Mononuclear cell (primary cell): ENCODE results near the gene GDA. TPM values are rescaled to one million over a fixed set of nuclear protein-coding genes. Genes with fewer than 3 reads are reported as not detected.

Experiments used
- H3K27me3 ChIP-seq: 2 replicates; pipeline ENCODE4 v1.6.0; 2011; ENCODE audit warnings: low read length, control low read depth; ENCODE audit not compliant: insufficient read depth
- H3K4me1 ChIP-seq: 2 replicates; pipeline ENCODE4 v1.5.1; 2011; ENCODE audit warnings: mild to moderate bottlenecking, low read length, control low read depth; ENCODE audit not compliant: insufficient read depth
- H3K4me3 ChIP-seq: 2 replicates; pipeline ENCODE4 v1.5.1; 2011; ENCODE audit warnings: mild to moderate bottlenecking, low read length, moderate library complexity
- H3K9me3 ChIP-seq: 2 replicates; pipeline ENCODE4 v1.5.1; 2011; ENCODE audit warnings: low read depth, mild to moderate bottlenecking, control low read depth, low read length
- total RNA-seq: library from RNA; depleted of rRNA; stranded (reverse); fragments of >200 nt; gene quantifications from one replicate; pipeline ENCODE4 v1.2.3, GENCODE V29; 2012

GDA gene
- not detected for total RNA-seq

- no peaks in the 10 kb centered on the region for H3K4me1 ChIP-seq
- H3K4me3 ChIP-seq, result no peak within 1 kb of the TSS
- no peaks in the 10 kb centered on the region for H3K9me3 ChIP-seq
- H3K27me3 ChIP-seq, result peaks cover 49% of the 10 kb centered on the region
These were observed at the start of gene GDA for GRCh38 chr9:72149231-72149975. TSS of gene GDA (plus strand) at chr9:72149440. CDS start at chr9:72149560, 120 bp downstream.

DNA sequence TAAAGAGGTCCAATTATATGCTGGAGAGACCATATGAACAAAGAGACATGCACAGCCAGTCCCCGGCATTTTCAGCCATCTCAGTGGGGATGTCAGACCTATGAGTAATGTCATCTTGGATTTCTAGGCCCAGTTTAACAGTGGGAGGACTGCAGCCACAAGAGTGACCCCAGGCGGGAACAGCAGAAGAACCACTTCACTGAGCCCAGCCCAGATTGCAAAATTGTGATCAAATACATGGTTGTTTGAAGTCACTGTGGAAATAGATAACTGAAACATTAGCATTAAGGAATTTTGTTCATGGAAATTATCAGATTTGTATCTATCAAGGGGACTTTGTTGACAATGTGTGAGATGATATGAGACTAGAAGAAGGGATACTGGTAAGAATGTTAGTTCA is 46.7 kb upstream of the GDA start:
- H3K4me3 ChIP-seq, result no peak overlapping the region
- no peaks in the 10 kb centered on the region for H3K9me3 ChIP-seq
- no peaks in the 10 kb centered on the region for H3K27me3 ChIP-seq
- no peaks in the 10 kb centered on the region for H3K4me1 ChIP-seq

GRCh38 chr9:72113056-72113455 is 36.2 kb upstream of the GDA start:
- Histone ChIP-seq H3K4me1 (no peaks in the 10 kb centered on the region), H3K27me3 (no peaks in the 10 kb centered on the region), H3K9me3 (no peaks in the 10 kb centered on the region), H3K4me3 (no peak overlapping the region)

DNA sequence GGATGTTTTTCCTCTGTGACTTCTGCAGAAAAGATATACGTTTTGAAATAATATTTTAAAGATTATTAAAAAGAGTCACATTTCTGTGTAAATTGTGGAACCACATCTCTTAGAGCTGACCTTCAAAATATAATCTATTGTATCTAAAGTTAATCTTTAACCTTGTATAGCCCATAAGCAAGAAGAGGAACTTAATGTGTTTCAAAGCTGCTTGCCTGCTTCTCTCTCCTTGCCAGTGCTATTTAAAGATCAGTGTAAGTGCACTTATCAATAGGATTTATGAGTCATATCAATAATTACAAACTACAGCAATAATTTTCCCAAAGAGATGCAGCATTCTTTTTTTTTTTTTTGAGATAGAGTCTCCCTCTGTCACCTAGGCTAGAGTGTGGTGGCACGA is 29.4 kb upstream of the GDA start:
- no peaks in the 10 kb centered on the region for H3K4me1 ChIP-seq
- H3K4me3 ChIP-seq, result no peak overlapping the region
- H3K27me3 ChIP-seq, result no peaks in the 10 kb centered on the region
- no peaks in the 10 kb centered on the region for H3K9me3 ChIP-seq

- Histone ChIP-seq H3K27me3 (no peaks in the 10 kb centered on the region), H3K9me3 (no peaks in the 10 kb centered on the region), H3K4me1 (no peaks in the 10 kb centered on the region), H3K4me3 (no peak overlapping the region)
These were observed 24.3 kb upstream of the GDA start for GRCh38 chr9:72124947-72125346.

DNA sequence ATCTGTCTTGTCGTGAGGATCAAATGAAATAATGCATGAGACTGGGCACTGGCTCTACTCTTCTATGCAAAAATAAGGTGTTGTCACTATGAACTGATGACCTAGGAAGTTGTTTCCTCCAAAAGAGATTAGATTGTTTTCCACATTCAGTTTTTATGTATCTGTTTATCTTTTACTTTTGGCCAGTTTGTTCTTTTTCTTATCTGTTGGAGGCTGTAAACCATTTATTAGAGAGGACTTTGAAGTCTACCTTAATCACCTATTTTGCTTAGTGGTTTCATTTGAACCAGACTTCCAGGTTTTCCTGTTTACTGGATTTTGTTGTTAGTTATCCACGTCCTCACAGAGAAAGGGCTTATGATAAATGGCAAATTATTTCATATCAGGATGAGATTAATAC is 21.5 kb upstream of the GDA start:
- Histone ChIP-seq H3K4me1 (no peaks in the 10 kb centered on the region), H3K9me3 (no peaks in the 10 kb centered on the region), H3K27me3 (no peaks in the 10 kb centered on the region), H3K4me3 (no peak overlapping the region)

DNA sequence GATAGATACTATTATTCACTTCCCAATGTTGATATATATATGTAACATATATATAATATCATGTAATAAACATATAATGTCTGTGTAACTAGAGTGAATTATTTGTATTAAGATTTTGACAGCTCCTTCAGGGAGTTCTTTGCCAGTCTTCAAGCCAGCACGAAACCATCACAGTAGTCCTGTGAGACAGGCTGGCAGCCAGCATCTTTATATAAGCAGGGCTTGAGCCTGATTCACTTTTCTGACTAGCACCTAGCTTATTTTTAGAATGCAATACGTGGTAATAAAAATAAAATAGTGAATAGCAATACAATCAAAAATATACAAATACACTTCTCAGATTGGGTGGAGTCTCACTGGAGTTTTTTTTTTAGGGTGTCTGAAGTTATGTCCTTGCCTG is 20.7 kb upstream of the GDA start:
- Histone ChIP-seq H3K9me3 (no peaks in the 10 kb centered on the region), H3K4me3 (no peak overlapping the region), H3K4me1 (no peaks in the 10 kb centered on the region), H3K27me3 (no peaks in the 10 kb centered on the region)

GRCh38 chr9:72129271-72130156 is 19.7 kb upstream of the GDA start:
- Histone ChIP-seq H3K4me1 (no peaks in the 10 kb centered on the region), H3K9me3 (no peaks in the 10 kb centered on the region), H3K27me3 (no peaks in the 10 kb centered on the region), H3K4me3 (no peak overlapping the region)

DNA sequence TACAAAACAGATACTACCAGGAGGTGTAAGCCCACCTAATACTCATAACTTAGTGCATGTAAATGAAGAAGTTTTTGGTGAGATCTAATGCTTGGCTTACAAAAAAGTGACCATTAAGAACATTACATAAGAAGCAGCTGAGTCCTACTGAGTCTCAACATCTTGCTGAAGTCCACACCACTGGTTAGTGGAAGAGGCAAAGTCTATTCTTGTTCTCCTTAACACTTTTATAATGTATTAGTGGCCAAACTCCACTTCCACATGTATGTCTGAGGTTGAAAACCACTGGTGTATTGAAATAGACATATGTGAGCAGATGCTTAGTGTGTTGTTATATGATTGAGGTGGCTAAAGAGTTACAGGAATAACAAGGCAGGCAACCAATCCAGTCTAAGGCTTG is 18.9 kb upstream of the GDA start:
- H3K4me3 ChIP-seq, result no peak overlapping the region
- H3K9me3 ChIP-seq, result no peaks in the 10 kb centered on the region
- H3K4me1 ChIP-seq, result no peaks in the 10 kb centered on the region
- H3K27me3 ChIP-seq, result no peaks in the 10 kb centered on the region

DNA sequence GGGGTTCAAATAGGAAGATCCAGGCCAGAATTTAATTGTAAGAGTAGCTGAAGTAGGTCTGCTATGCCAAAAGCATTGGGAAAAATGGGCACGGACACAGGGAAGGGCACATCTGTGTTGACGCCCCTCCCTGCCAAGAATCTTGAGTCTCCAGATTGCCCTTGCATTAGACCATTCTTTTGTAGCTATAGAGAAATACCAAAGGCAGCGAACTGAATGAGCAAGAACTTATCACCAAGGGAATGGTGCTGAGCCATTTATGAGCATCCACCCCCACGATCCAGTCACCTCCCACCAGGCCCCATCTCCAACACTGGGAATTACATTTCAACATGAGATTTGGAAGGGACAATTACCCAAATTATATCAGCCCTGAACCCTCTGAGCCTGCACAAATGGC is 18.0 kb upstream of the GDA start:
- Histone ChIP-seq H3K27me3 (no peaks in the 10 kb centered on the region), H3K9me3 (no peaks in the 10 kb centered on the region), H3K4me1 (no peaks in the 10 kb centered on the region), H3K4me3 (no peak overlapping the region)

DNA sequence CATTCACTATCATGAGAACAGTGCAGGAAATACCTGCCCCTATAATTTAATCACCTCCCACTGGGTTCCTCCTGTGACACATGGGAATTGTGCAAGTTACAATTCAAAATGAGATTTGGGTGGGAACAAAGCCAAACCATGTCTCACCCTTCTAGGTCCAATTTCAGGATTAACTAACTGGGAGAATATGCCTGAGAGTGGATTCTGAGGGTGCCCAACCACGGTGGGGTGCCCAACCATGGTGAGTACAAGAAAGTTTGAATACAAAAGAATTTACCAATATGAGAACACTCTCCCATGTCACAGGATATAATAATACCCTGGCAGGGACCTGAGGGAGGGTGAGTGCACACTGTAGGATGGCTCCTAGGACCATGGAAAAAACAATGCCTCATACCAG is 17.2 kb upstream of the GDA start:
- Histone ChIP-seq H3K4me3 (no peak overlapping the region), H3K27me3 (no peaks in the 10 kb centered on the region)

GRCh38 chr9:72133365-72134035 is 15.7 kb upstream of the GDA start:
- H3K4me1 ChIP-seq, result no peaks in the 10 kb centered on the region
- no peaks in the 10 kb centered on the region for H3K27me3 ChIP-seq
- no peak overlapping the region for H3K4me3 ChIP-seq
- H3K9me3 ChIP-seq, result no peaks in the 10 kb centered on the region

More for the DNA sequence above, 17.2 kb upstream of the GDA start:
- H3K9me3 ChIP-seq, result no peaks in the 10 kb centered on the region
- no peaks in the 10 kb centered on the region for H3K4me1 ChIP-seq

DNA sequence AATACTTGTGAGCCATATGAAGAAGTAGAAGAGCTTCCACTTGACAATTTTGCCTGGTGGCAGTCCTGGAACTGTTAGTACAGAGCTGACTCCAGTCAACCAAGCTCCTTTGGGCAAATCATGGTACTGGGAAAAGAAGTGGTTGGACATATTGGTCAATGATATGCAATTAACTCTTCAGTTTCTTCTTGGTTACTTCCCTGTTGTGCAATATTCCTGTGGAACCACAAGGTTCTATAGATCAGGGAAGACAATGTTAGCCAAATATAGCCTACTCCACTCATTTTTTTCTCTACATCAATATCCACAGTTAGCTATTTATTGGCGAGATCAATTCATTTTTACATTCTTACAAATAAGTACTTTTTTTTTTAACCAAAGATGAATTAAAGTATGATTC is 14.4 kb upstream of the GDA start:
- H3K9me3 ChIP-seq, result no peaks in the 10 kb centered on the region
- no peaks in the 10 kb centered on the region for H3K4me1 ChIP-seq
- H3K4me3 ChIP-seq, result no peak overlapping the region
- H3K27me3 ChIP-seq, result peaks cover 6% of the 10 kb centered on the region

- Histone ChIP-seq H3K9me3 (no peaks in the 10 kb centered on the region), H3K4me1 (no peaks in the 10 kb centered on the region), H3K4me3 (no peak overlapping the region), H3K27me3 (peaks cover 6% of the 10 kb centered on the region)
These were observed 11.4 kb upstream of the GDA start for GRCh38 chr9:72137697-72138365.

DNA sequence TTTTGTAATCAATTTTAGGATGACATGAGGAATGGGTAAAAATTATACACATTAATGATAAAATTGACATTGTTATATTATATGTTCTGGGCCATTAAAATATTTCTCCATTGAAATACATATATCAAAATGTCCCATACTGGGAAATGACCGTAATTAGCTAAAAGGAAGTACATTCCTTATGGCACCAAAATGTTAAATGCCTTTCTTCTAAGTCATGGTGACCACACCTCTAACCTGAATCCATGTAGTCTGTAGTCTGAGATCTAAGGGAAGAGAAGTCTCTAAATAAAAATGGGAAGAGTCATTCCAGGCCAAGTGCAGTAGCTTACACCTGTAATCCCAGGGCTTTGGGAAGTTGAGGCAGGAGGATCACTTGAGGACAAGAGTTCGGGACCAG is 10.0 kb upstream of the GDA start:
- H3K27me3 ChIP-seq, result peaks cover 6% of the 10 kb centered on the region
- H3K4me1 ChIP-seq, result no peaks in the 10 kb centered on the region
- H3K4me3 ChIP-seq, result no peak overlapping the region
- no peaks in the 10 kb centered on the region for H3K9me3 ChIP-seq
